ENCODE data around the gene MRPS15.
"Not testable (repeated sequence)": the region's sequence is repeated elsewhere in the genome, so short reads cannot be mapped to it uniquely, and the experiment has no call there.

MRPS15 gene

DNA sequence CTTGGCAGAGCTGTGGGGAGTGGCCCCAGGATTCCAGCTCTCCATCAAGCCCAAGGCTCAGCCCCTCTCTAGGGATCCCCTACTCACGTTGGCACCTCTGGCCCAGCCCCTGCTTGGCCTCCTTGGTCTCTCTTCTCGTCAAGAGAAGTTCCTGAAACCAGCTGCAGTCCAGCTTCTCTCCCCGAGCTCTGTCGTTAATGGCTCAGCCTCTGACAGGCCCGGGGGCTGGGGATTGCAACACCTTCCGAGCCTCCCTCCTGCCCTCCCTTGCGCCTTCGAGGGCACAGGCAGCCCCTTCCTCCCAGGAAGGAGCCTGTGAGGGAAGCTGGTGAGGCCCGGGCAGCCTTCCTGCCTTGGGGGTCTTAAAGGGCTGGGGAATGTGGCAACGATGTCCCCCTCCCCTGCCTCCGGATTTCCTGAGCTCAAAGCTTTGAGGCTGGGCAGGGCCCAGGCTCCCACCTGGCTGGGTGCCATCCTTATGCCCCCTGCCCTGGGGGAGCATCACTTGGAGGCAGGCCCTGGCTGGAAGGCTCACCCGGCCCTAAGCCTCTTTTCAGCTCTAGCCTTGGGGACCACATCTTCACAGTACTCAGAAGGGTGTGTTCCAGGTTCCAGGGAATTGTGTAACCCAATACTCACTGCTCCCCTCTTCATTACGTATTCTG is 18.7 kb upstream of the MRPS15 start, which contains the start of gene CSF3R:
CSF3R (minus strand) TSS at position 190 of the 665 bp plus-strand sequence. CDS start 3,417 bp downstream, outside the sequence.
- DNase-seq (ENCODE audit: low spot score): no peak

GRCh38 chr1:36481771-36482723 is 17.9 kb upstream of the MRPS15 start:
- DNase-seq (ENCODE audit: low spot score): no peak

DNA sequence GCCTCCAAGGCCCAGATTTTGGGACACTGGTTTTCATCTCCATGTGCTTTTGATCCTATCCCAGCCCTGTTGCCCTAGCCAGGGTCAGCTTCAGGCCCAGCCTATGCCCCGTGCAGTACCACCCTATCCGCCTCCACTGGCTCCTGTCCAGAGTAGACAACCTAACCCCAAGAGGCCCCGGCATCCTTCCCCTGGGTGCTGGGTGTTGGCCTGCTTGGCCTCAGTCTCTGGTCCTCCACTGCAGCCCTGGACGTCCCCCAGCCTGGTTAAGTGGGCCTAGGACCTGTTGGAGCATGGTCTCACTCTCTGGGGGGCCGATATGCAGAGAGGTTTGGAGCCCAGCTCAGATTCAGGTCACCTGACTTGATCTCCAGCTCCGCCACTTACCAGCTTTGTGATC is 16.9 kb upstream of the MRPS15 start:
- no peak for DNase-seq (ENCODE audit: low spot score)

DNA sequence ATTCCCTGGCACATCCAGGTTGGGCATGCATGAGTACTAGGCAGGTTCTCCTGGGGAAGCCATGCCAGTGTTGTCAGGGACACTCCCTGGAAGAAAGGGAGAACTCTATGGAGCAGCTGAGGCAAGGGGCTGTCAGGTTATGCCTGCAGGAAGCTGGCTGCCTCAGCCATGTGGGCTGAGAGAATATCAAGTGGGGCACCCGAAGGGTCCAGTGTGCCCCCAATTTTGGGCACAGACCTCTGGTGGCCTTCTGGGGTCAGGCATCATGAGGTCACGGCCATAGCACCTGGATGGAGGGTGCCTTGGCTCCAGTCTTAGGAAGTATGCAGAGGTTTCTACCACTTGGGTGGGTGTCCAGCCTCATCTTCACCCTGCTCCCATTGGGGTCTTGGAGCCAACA is 16.0 kb upstream of the MRPS15 start:
- no peak for DNase-seq (ENCODE audit: low spot score)

DNA sequence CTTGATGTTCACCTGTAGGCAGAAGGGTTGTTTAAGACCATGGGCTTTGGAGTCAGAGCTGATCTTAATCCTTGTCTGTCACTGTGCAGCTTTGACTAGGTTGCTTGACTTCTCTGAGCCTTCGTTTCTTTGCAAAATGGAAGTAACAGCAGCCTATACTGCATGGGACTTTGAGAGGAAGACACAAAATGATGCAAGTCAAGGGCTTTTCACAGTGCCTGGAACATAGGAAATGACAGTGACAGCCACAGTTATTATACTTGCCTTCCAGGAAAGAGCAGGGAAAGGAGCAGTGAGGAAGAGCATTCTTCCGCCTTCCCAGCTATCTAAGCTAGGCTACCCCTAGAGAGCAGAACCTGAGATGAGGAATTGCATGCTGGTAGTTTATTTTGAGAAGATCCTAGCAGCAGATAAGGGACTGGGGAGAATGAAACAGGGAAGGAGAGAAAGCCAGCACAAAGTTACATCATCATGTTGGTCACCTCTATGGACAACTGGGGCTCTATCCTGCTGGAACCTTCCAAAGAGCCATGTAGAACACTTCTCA is 15.4 kb upstream of the MRPS15 start:
- DNase-seq (ENCODE audit: low spot score): no peak

DNA sequence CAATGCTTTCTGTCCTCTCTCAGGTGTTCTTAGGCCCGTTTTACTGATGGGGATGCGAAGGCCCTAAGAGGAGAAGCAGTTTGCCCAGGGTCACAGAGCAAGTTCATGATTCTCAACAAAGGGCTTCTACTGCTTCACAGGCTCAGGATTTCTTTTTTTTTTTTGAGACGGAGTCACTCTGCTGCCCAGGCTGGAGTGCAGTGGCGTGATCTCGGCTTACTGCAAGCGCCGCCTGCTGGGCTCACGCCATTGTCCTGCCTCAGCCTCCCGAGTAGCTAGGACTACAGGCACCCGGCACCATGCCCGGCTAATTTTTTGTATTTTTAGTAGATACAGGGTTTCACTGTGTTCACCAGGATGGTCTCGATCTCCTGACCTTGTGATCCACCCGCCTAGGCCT is 13.4 kb upstream of the MRPS15 start:
- not testable (repeated sequence) for DNase-seq (ENCODE audit: low spot score)

GRCh38 chr1:36476945-36477344 is 12.8 kb upstream of the MRPS15 start:
- no peak for DNase-seq (ENCODE audit: low spot score)

DNA sequence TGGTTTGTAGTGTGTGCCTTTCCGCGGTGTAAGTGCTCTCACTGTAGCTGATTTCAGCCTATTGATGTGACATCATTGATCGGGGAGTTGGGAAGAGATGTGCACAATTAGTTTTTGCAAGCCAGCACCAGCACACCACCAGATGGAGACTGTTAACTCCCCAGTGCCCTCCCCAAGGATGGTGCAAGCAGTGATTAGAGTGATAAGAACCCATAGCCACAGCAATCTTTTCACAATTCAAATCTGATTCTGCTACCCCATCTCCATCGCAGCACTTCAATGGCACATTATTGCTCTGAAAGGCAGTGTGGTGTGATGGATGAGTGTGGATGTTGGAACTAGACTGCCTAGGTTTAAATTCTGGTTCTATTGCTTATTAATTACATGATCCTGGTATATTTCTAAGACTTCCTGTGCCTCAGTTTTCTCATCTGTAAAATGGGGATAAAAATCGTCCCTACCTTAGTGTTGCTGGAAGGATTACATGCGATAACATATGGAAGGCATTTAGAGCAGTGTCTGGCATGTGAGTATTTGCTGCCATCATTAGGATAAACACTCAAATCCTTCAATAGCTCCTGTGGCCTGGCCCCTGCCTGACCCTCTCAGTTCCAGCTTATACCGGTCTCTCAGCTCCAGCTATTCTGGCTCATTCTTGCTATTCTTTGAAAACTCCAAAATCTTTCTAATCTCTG is 11.9 kb upstream of the MRPS15 start:
- DNase-seq (ENCODE audit: low spot score): no peak

DNA sequence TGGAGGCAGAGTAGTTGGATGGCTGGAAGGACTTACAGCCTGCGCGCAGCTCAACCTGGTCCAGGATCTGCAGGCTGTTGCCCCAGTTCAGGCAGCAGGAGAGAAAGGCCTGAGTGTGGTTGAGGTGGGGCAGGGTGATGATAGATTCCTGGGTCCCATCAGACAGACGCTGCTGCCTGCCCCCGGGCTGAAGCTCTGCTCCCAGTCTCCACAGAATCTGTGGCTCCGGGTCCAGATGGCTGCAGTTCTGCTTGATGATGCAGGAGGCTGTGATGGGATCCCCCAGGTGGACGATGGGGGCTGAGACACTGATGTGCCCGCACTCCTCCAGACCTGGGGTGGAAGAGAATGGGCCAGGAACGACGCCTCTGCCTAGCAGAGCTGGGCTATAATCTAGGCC is 11.2 kb upstream of the MRPS15 start:
- DNase-seq (ENCODE audit: low spot score): no peak

- DNase-seq (ENCODE audit: low spot score): no peak
These were observed 8.5 kb upstream of the MRPS15 start for GRCh38 chr1:36472656-36473055.

GRCh38 chr1:36471830-36472641 is 7.9 kb upstream of the MRPS15 start:
- no peak for DNase-seq (ENCODE audit: low spot score)

- no peak for DNase-seq (ENCODE audit: low spot score)
These were observed 5.0 kb upstream of the MRPS15 start for GRCh38 chr1:36469163-36469562.

- DNase-seq (ENCODE audit: low spot score): no peak
These were observed 3.7 kb upstream of the MRPS15 start for GRCh38 chr1:36467700-36468455.

DNA sequence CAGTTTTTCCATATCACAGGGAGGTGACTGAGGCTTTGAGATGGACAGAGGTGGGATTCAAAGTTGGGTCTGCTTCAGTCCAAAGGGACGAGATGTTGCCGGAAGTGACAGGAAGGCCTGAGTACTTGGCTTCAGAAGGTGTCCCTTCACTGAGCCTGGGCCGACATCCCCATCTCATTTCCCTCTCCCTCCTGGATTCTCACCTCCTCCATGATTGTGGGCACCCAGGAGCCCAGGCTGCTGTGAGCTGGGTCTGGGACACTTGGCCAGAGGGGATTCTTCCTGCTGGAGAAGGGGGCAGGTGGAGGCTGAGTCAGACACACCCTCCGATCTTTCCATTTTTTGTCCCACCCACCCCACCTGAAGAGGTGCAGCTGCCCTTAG is 2.8 kb upstream of the MRPS15 start:
- no peak for DNase-seq (ENCODE audit: low spot score)

DNA sequence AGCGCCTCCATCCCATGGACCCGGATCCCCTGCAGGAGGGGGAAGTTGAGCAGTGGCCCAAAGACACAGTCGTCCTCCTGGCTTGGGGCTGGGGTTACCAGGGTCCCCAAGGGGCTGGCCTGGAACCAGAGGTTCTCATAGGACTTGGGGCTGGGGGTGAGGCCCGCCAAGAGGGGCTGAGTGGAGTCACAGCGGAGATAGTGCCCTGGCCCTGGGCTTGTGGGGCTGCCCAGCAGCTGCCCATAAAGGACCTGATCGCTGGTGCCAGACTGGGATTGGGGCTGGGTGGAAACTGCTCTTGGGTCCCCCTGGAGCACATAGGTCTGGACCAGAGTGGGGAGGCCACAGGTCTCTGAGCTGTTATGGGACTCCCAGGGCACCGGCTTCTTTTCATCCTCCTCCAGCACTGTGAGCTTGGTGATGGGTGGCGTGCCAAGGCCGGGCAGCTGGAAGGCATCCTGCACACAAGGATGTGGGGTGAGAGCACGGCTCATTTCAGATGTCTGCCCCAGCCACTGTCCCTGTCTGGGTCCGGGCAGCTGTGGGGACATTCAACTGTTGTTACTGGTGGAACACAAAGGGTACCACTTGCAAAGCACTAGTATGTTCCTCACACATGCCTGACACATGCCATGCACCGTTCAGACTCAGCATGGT is 2.3 kb upstream of the MRPS15 start:
- no peak for DNase-seq (ENCODE audit: low spot score)

GRCh38 chr1:36465731-36466369 is 1.7 kb upstream of the MRPS15 start:
- peak; percentile 79 for DNase-seq (ENCODE audit: low spot score)

GRCh38 chr1:36464605-36465393 is 615 bp upstream of the MRPS15 start:
- DNase-seq (ENCODE audit: low spot score): peak; percentile 47

- DNase-seq (ENCODE audit: low spot score): no peak
These were observed 751 bp downstream of the MRPS15 start for GRCh38 chr1:36463463-36463802.

GRCh38 chr1:36458910-36459309 is 5.3 kb downstream of the MRPS15 start:
- no peak for DNase-seq (ENCODE audit: low spot score)

Measured in AG20443 (cell line).